Brain pericyte (primary cell): ENCODE data around the gene CROCC2.

Experiments
- DNase-seq: peaks from one replicate; pipeline ENCODE4 v3.0.0-alpha.2; 2012; ENCODE audit warnings: low read depth, low spot score

Gene CROCC2

GRCh38 chr2:240955306-240956170, 49.4 kb downstream of the CROCC2 start:
- no peak for DNase-seq

GRCh38 chr2:240956171-240956934, 50.2 kb downstream of the CROCC2 start:
- no peak for DNase-seq

DNA sequence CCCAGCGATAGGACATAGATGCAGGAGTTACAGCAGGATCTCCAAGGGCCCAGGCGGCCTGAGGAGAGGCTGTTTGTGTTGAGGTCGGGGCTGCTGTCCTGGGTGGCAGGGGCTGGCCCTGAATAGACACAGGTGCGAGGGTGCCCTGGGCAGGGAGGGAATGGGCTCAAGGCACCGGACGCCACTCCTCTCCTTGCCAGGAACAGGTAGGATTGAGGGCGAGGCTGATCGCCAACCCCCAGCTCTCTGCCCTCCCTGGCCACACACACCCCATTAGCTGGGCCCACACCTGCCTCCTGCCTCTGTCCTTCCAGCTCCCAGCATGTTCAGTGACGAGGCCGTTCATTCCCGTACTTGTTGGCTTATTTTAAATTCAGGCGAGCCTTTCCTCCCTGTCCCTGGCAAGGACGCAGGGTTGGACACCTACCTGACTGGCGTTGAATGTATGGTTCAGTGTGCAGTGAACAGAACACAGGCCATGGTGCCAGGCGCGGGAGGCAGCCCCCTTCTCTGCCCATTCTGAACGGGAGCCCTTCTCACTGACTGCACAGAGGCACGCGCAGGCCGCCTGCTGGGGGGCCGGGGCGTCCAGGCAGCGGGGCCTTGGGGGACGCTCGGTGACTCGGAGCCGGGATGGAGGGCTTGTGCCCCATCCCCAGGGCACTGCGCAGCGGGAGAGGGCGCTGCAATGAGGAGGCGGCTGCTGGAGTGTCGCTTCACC, 51.0 kb downstream of the CROCC2 start:
- no peak for DNase-seq

DNA sequence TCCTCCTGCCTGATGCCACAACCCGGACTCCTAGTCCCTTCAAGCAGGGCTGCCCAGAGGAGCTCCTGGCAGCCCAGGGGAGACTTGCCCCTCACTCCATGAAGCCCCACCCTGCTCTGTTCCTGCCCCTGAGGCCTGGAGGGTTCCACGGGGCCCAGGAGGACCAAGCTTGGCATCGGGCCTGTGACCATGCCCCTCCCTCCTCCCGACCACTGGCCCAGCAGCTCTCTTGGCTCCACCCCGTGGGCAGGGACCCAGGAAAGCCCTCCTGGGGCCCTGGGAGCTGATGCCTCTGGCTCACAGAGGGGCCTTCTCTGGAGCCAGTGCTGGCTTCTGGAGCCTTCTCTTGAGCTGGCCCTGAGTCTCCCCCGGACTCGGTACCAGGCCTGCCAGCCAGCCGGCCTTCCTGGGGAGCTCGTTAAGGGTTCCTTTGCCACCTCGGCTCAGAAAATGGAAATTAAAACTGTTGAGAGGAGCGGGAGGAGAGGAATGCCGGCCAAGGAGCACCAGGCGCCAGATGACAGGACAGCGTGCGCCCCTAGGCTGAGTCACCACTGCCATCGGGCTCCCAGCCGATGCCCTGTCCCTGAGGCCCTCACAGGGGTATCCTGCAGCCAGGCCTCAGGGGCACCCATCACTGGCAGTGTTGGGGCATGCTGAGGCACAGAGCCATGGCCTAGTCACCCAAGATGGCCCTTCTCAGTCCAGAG, 51.7 kb downstream of the CROCC2 start:
- no peak for DNase-seq

- no peak for DNase-seq
Measured at GRCh38 chr2:240958366-240959213, 52.5 kb downstream of the CROCC2 start.

DNA sequence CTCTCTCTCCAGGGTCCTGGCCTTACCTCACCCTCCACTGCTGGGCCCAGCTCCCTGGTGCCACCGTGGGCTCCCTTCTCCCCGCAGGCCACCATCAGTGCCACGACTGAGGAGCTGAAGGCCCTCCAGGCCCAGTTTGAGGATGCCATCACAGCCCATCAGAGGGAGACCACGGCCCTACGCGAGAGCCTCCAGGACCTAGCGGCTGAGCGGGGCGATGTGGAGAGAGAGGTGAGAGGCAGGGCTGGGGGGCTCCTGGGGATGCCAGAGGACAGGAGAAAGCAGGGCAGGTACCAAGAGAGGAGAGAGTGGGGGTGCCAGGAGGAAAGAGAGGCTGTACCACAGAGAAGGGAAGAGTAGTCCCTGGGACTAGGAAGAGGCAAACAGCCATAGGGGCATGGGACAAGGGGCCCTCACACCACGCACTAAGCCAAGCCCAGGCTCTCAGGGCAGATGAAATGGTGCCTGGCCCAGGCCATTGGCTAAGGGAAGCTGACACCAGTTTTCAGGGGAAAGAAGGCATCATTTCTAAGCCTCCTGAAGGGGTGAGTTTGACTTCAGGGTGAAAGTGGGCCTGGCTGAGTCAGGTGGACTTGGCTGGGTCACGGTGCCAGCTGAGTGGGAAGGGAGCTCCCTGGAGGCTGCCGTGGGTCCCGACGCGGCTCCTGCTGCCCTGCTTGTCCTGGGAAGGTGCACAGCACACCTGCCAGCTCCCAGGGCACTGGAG, 53.2 kb downstream of the CROCC2 start:
- DNase-seq: no peak

DNA sequence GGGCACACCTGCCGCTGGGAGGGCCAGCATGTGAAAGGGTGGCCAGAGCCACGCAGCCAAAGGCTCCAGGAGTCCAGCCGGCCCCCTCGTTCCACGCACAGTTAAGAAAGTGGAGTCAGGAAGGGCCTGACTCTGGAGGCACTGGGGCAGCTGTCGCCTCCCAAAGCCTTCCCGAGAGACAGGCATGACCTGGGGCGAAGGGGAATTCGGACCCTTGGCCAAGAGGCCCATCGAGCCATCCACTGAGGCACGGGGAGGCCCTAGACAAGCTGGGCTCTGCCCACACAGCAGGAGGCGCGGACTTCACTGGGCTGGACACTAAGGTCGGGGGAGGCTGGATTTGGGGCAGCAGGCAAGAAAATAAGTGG, 53.8 kb downstream of the CROCC2 start:
- no peak for DNase-seq

- DNase-seq: peak; percentile 82
Measured at GRCh38 chr2:240960309-240960970, 54.3 kb downstream of the CROCC2 start.

GRCh38 chr2:240960971-240961876, 55.1 kb downstream of the CROCC2 start:
- DNase-seq: peak; percentile 68

- no peak for DNase-seq
Measured at GRCh38 chr2:240961910-240962299, 55.8 kb downstream of the CROCC2 start.

DNA sequence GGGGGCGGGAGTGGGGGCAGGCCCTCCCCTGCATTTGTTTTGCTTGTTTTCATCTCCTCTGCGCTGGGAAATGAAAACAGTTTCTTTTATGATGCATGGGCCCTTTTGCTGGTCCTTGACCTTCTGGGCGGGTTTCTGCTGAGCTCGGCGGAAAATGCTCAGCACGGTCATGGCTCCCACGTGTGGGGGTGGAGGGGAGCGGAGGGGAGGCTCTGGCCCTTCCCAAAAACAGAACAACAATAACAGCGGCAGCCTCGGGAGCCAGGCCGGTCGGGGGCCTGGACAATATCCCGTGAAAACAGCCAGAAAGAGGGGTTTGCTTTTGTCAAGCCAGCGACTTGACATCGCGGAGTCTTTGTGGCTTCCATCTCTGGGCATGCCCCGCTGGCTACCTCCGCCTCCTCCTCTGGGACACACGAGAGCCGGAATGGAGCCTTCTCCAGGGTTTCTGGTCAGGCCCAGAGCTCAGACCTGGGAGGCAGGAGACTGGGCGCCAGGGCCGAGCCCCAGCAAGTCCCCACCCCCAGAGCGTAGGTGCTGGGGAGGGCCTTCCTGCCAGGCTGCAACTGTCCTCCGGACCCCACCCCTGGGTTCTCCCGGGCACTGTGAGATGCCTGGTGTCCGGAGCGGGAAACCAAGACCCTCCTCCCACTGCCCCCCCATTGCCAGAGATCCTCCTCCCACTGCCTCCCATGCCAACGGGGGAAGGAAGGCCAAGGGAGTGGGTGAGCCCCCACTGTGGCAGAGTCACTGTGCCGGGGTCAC, 56.3 kb downstream of the CROCC2 start:
- DNase-seq: peak; percentile 98

DNA sequence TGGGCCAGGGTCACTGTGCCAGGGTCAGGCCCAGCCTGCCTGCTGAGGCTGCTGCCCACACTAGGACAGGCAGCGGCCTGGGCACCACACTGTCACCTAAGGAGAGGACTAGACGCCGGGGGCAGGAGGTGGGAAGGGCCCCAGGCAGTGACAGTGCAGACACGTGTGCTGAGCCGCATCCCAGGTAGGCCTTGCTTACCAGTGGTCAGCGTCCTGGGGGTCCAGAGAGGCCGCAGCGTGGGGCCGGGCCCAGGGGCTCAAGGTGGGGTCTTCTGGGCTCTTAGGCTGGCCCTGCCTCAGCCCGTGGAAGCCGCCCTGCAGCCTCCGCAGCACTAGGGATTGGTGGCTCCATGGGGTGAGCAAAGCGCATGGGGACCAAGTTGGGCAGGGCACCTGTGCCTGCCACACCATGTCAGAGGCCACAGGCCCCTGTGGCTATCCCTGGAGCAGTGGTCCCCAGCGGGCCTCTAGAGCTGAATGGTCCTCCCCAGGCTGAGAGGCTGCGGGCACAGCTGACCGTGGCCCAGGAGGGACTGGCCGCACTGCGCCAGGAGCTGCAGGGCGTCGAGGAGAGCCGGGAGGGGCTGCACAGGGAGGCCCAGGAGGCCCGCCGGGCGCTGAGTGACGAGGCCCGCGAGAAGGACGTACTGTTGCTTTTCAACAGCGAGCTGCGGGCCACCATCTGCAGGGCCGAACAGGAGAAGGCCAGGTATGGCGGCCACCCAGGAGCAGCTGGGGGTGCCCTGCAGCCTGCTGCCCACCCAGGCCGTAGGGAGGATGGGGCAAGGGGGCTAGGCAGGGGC, 57.1 kb downstream of the CROCC2 start:
- DNase-seq: no peak

GRCh38 chr2:240963868-240964703, 58.0 kb downstream of the CROCC2 start:
- DNase-seq: no peak

GRCh38 chr2:240964704-240965295, 58.7 kb downstream of the CROCC2 start:
- no peak for DNase-seq

DNA sequence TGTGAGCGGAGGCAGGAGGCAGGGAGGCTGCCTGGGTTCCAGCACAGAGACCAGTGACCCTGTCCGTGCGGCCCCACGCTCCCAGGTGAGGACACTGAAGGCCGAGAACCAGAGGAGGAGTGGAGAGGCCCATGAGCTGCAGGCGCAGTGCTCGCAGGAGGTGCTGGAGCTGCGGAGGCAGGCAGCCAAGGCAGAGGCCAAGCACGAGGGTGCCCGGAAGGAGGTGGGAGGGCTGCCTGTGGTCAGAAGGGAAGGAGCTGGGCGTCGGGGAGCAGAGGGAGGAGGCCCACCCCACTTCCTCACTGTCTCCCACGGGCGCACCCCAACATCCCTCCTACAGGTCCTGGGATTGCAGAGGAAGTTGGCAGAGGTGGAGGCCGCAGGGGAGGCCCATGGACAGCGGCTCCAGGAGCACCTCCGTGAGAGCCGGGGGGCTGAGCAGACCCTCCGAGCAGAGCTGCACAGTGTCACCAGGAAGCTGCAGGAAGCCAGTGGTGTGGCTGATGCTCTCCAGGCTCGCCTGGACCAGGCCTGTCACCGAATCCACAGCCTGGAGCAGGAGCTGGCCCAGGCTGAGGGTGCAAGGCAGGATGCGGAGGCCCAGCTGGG, 59.3 kb downstream of the CROCC2 start:
- DNase-seq: no peak
